ENCODE measurements around the gene TUBA4A. TPM values are rescaled to one million over a fixed set of nuclear protein-coding genes. Genes with fewer than 3 reads are reported as not detected.
A peak's percentile ranks its signal among the peaks of the same experiment; 100 is the strongest.

TUBA4A gene
- total and polyA plus RNA-seq, 10 of the 15 experiments (the other 5 are each of a cell fraction or from before 2014, with no cell fraction given) = 58.2 to 325 (median 134) TPM

DNA sequence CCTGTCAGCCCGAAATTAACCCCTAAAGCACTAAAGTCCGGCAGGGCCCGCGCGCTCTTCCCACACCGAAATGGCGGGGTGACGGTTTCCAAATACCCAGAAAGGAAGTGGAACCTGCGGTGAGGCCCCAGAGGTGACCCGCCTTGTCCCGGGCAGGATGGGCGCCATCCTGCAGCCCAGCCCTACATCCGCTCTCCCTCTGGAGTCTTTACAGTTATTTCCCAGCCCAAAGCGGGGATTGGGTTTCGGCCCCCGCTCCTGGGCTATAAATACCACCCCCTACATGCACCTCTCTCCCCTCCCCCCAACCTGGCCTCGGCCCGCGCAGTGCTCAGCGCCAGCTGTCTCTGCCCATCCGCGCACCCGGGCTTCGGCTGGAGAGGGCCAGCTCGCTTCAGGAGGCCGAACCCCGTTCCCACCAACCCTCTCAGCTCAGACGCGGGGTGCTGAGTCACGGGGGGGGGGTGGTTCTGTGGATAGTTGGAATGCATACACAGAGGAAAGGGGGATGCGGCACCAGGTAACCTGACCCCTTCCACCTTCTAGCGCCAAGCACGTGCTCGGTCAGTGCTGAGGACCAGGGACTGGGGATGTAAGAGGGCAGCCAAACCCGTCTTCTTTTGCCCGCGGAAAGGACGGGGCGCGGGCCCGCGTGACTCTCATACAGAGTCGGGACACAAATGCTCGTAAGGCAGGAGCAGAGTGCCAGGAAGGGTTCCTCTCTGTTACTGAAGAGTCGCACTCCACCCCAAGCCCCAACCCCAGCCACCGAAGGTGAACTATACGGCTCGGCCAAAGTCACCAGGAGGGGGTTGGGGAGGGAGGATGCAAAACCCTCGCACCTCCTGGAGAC, 592 bp downstream of the TUBA4A start, which contains the start of gene TUBA4B (continued):
- TF ChIP-seq, protein P1, sequence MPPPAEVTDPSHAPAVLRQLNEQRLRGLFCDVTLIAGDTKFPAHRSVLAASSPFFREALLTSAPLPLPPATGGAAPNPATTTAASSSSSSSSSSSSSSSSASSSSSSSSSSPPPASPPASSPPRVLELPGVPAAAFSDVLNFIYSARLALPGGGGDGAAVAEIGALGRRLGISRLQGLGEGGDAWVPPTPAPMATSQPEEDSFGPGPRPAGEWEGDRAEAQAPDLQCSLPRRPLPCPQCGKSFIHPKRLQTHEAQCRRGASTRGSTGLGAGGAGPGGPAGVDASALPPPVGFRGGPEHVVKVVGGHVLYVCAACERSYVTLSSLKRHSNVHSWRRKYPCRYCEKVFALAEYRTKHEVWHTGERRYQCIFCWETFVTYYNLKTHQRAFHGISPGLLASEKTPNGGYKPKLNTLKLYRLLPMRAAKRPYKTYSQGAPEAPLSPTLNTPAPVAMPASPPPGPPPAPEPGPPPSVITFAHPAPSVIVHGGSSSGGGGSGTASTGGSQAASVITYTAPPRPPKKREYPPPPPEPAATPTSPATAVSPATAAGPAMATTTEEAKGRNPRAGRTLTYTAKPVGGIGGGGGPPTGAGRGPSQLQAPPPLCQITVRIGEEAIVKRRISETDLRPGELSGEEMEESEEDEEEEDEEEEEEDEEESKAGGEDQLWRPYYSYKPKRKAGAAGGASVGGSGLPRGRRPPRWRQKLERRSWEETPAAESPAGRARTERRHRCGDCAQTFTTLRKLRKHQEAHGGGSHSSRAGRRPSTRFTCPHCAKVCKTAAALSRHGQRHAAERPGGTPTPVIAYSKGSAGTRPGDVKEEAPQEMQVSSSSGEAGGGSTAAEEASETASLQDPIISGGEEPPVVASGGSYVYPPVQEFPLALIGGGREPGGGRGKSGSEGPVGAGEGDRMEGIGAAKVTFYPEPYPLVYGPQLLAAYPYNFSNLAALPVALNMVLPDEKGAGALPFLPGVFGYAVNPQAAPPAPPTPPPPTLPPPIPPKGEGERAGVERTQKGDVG (CRISPR knock-in tag; IDR thresholded peaks at IDR 0.05) = no peak
- TF ChIP-seq RBBP5 (conservative IDR thresholded peaks at IDR 0.05) = no peak
- TF ChIP-seq MYB (IDR thresholded peaks at IDR 0.05; ENCODE audit: borderline replicate concordance, low read depth, low read length) = no peak
- TF ChIP-seq NBN (IDR thresholded peaks at IDR 0.05) = peak; percentile 55
- TF ChIP-seq IKZF1 (conservative IDR thresholded peaks at IDR 0.05) = peak; percentile 87
- peak; percentile 31; the same call in 1 of the 2 replicates for TF ChIP-seq CREM (IDR thresholded peaks at IDR 0.05; ENCODE audit: low read depth)
- TF ChIP-seq ESRRA (IDR thresholded peaks at IDR 0.05; ENCODE audit: low read length) = no peak
- TF ChIP-seq SMAD1 (IDR thresholded peaks at IDR 0.05; ENCODE audit: low read depth, partially characterized antibody) = no peak
- peak; percentile 91 for TF ChIP-seq SPI1 (IDR thresholded peaks at IDR 0.05; ENCODE audit: borderline replicate concordance, insufficient read depth, low read depth, low read length)
- no peak for TF ChIP-seq SUPT20H (IDR thresholded peaks at IDR 0.05; ENCODE audit: borderline replicate concordance, control insufficient read depth, low read depth, low read length)
- no peak; the same call in 1 of the 2 replicates for TF ChIP-seq BACH1 (IDR thresholded peaks at IDR 0.05; ENCODE audit: borderline replicate concordance)
- no peak for TF ChIP-seq CBX5 (IDR thresholded peaks at IDR 0.05; ENCODE audit: low read depth)
- no peak for TF ChIP-seq SREBF1 (IDR thresholded peaks at IDR 0.05; ENCODE audit: low read length)
- no peak for TF ChIP-seq TCF12 (IDR thresholded peaks at IDR 0.05; ENCODE audit: low read depth, low read length)
- TF ChIP-seq PAX8 (IDR thresholded peaks at IDR 0.05) = no peak
- TF ChIP-seq POLR2A (IDR thresholded peaks at IDR 0.05; ENCODE audit: low read depth, low read length) = peak; percentile 62; the same call in 1 of the 2 replicates
- TF ChIP-seq, protein P2, sequence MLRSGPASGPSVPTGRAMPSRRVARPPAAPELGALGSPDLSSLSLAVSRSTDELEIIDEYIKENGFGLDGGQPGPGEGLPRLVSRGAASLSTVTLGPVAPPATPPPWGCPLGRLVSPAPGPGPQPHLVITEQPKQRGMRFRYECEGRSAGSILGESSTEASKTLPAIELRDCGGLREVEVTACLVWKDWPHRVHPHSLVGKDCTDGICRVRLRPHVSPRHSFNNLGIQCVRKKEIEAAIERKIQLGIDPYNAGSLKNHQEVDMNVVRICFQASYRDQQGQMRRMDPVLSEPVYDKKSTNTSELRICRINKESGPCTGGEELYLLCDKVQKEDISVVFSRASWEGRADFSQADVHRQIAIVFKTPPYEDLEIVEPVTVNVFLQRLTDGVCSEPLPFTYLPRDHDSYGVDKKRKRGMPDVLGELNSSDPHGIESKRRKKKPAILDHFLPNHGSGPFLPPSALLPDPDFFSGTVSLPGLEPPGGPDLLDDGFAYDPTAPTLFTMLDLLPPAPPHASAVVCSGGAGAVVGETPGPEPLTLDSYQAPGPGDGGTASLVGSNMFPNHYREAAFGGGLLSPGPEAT (IDR thresholded peaks at IDR 0.05; ENCODE audit: low read depth) = peak; percentile 71
- no peak for TF ChIP-seq ZSCAN29 (IDR thresholded peaks at IDR 0.05)
- TF ChIP-seq, protein P3, sequence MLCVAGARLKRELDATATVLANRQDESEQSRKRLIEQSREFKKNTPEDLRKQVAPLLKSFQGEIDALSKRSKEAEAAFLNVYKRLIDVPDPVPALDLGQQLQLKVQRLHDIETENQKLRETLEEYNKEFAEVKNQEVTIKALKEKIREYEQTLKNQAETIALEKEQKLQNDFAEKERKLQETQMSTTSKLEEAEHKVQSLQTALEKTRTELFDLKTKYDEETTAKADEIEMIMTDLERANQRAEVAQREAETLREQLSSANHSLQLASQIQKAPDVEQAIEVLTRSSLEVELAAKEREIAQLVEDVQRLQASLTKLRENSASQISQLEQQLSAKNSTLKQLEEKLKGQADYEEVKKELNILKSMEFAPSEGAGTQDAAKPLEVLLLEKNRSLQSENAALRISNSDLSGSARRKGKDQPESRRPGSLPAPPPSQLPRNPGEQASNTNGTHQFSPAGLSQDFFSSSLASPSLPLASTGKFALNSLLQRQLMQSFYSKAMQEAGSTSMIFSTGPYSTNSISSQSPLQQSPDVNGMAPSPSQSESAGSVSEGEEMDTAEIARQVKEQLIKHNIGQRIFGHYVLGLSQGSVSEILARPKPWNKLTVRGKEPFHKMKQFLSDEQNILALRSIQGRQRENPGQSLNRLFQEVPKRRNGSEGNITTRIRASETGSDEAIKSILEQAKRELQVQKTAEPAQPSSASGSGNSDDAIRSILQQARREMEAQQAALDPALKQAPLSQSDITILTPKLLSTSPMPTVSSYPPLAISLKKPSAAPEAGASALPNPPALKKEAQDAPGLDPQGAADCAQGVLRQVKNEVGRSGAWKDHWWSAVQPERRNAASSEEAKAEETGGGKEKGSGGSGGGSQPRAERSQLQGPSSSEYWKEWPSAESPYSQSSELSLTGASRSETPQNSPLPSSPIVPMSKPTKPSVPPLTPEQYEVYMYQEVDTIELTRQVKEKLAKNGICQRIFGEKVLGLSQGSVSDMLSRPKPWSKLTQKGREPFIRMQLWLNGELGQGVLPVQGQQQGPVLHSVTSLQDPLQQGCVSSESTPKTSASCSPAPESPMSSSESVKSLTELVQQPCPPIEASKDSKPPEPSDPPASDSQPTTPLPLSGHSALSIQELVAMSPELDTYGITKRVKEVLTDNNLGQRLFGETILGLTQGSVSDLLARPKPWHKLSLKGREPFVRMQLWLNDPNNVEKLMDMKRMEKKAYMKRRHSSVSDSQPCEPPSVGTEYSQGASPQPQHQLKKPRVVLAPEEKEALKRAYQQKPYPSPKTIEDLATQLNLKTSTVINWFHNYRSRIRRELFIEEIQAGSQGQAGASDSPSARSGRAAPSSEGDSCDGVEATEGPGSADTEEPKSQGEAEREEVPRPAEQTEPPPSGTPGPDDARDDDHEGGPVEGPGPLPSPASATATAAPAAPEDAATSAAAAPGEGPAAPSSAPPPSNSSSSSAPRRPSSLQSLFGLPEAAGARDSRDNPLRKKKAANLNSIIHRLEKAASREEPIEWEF (IDR thresholded peaks at IDR 0.05; ENCODE audit: insufficient replicate concordance, low read depth, low read length) = no peak
- no peak for TF ChIP-seq STAT1 (conservative IDR thresholded peaks at IDR 0.05)
- peak; percentile 82 for TF ChIP-seq YY1 (IDR thresholded peaks at IDR 0.05; ENCODE audit: low read depth, low read length)
- TF ChIP-seq CEBPB (IDR thresholded peaks at IDR 0.05; ENCODE audit: borderline replicate concordance in 1 of 2, low read depth in 2 of 2, low read length in 2 of 2) = no peak

All from GM12878 (cell line).